AG10803 (cell line): ENCODE results near the gene PPFIA3.
"Not testable (repeated sequence)": the region's sequence is repeated elsewhere in the genome, so short reads cannot be mapped to it uniquely, and the experiment has no call there.

Source experiments
- DNase-seq: peaks from one replicate; pipeline ENCODE4 v3.0.0; 2010; ENCODE audit warnings: low read depth
- H3K4me3 ChIP-seq: 2 replicates; pipeline ENCODE4 v1.5.1; 2011; ENCODE audit warnings: mild to moderate bottlenecking, low read length, control low read depth
- CTCF ChIP-seq: conservative IDR thresholded peaks from 2 replicates; pipeline ENCODE4 v1.5.1; 2011; ENCODE audit warnings: mild to moderate bottlenecking, low read length, control low read depth, inconsistent platforms

PPFIA3 gene

GRCh38 chr19:49180659-49181058, 61.3 kb downstream of the PPFIA3 start:
- no peak for DNase-seq
- H3K4me3 ChIP-seq: no peak overlapping the region
- TF ChIP-seq CTCF: no peak

GRCh38 chr19:49182010-49182847, 62.9 kb downstream of the PPFIA3 start:
- H3K4me3 ChIP-seq: not testable (repeated sequence)

GRCh38 chr19:49182848-49183375, 63.6 kb downstream of the PPFIA3 start:
- H3K4me3 ChIP-seq: no peak overlapping the region
- DNase-seq: no peak
- TF ChIP-seq CTCF: no peak

More at GRCh38 chr19:49182010-49182847, 62.9 kb downstream of the PPFIA3 start:
- DNase-seq: not testable (repeated sequence)

GRCh38 chr19:49186108-49186507, 66.8 kb downstream of the PPFIA3 start:
- DNase-seq: no peak
- no peak overlapping the region for H3K4me3 ChIP-seq
- TF ChIP-seq CTCF: no peak

- H3K4me3 ChIP-seq: no peak overlapping the region
- no peak for DNase-seq
- no peak for TF ChIP-seq CTCF
Measured at GRCh38 chr19:49188626-49189200, 69.4 kb downstream of the PPFIA3 start.

- DNase-seq: no peak
- no peak overlapping the region for H3K4me3 ChIP-seq
Measured at GRCh38 chr19:49189259-49189658, 69.9 kb downstream of the PPFIA3 start.

GRCh38 chr19:49190781-49191180, 71.4 kb downstream of the PPFIA3 start:
- no peak for TF ChIP-seq CTCF
- no peak overlapping the region for H3K4me3 ChIP-seq
- no peak for DNase-seq

More at GRCh38 chr19:49189259-49189658, 69.9 kb downstream of the PPFIA3 start:
- TF ChIP-seq CTCF: no peak
